ENCODE results near the gene ZNF366. TPM values are rescaled to one million over a fixed set of nuclear protein-coding genes. Genes with fewer than 3 reads are reported as not detected.

ZNF366 gene
- total and polyA plus RNA-seq, 2 donors from 2014 or later, result 0.22 to 8.1 TPM

- TF ChIP-seq CTCF (IDR thresholded peaks at IDR 0.05; ENCODE audit: borderline replicate concordance, extremely low read depth, insufficient read depth), result no peak
- Histone ChIP-seq H3K4me3 (ENCODE audit: low read length in 3 of 3) (no peak overlapping the region), H3K9me3 (ENCODE audit: control insufficient read depth in 2 of 3, insufficient read depth in 1 of 3, low read length in 3 of 3) (no peaks in the 10 kb centered on the region), H3K27me3 (ENCODE audit: control insufficient read depth, insufficient read depth, low read length) (no peaks in the 10 kb centered on the region), H3K9ac (ENCODE audit: low read length in 3 of 3) (no peak overlapping the region), H3K4me1 (ENCODE audit: control insufficient read depth in 2 of 3, insufficient read depth in 2 of 3, low read depth in 1 of 3, low read length in 3 of 3) (peaks cover 0 to 7% (median 3%) of the 10 kb centered on the region in 3 donors), H3K36me3 (ENCODE audit: control insufficient read depth in 2 of 3, insufficient read depth in 3 of 3, low read length in 3 of 3) (no peaks in the 10 kb centered on the region), H3K27ac (ENCODE audit: low read depth in 2 of 2, low read length in 2 of 2) (no peak overlapping the region)
- DNase-seq (no peak), FAIRE-seq (no peak)
- intact Hi-C loops (cut with DNase I), result no loop called here
Measured at GRCh38 chr5:72426019-72426418, 81.2 kb downstream of the ZNF366 start.

GRCh38 chr5:72418271-72418670 is 88.9 kb downstream of the ZNF366 start:
- DNase-seq (no peak), FAIRE-seq (no peak)
- no peak for TF ChIP-seq CTCF (IDR thresholded peaks at IDR 0.05; ENCODE audit: borderline replicate concordance, extremely low read depth, insufficient read depth)
- H3K9ac ChIP-seq (ENCODE audit: low read length in 3 of 3), result no peak overlapping the region
- no peaks in the 10 kb centered on the region for H3K27me3 ChIP-seq (ENCODE audit: control insufficient read depth, insufficient read depth, low read length)
- intact Hi-C loops (cut with DNase I), result no loop called here
- no peaks in the 10 kb centered on the region for H3K4me1 ChIP-seq (ENCODE audit: control insufficient read depth in 2 of 3, insufficient read depth in 2 of 3, low read depth in 1 of 3, low read length in 3 of 3)
- H3K27ac ChIP-seq (ENCODE audit: low read depth in 2 of 2, low read length in 2 of 2), result no peak overlapping the region
- no peaks in the 10 kb centered on the region for H3K36me3 ChIP-seq (ENCODE audit: control insufficient read depth in 2 of 3, insufficient read depth in 3 of 3, low read length in 3 of 3)
- no peak overlapping the region for H3K4me3 ChIP-seq (ENCODE audit: low read length in 3 of 3)
- H3K9me3 ChIP-seq (ENCODE audit: control insufficient read depth in 2 of 3, insufficient read depth in 1 of 3, low read length in 3 of 3), result no peaks in the 10 kb centered on the region

GRCh38 chr5:72417333-72418062 is 89.7 kb downstream of the ZNF366 start:
- DNase-seq (no peak), FAIRE-seq (no peak)
- H3K27me3 ChIP-seq (ENCODE audit: control insufficient read depth, insufficient read depth, low read length), result no peaks in the 10 kb centered on the region
- H3K9ac ChIP-seq (ENCODE audit: low read length in 3 of 3), result no peak overlapping the region
- no peak overlapping the region for H3K27ac ChIP-seq (ENCODE audit: low read depth in 2 of 2, low read length in 2 of 2)
- no peaks in the 10 kb centered on the region for H3K36me3 ChIP-seq (ENCODE audit: control insufficient read depth in 2 of 3, insufficient read depth in 3 of 3, low read length in 3 of 3)
- intact Hi-C loops (cut with DNase I), result no loop called here
- H3K4me3 ChIP-seq (ENCODE audit: low read length in 3 of 3), result no peak overlapping the region
- no peaks in the 10 kb centered on the region for H3K9me3 ChIP-seq (ENCODE audit: control insufficient read depth in 2 of 3, insufficient read depth in 1 of 3, low read length in 3 of 3)
- no peaks in the 10 kb centered on the region for H3K4me1 ChIP-seq (ENCODE audit: control insufficient read depth in 2 of 3, insufficient read depth in 2 of 3, low read depth in 1 of 3, low read length in 3 of 3)
- TF ChIP-seq CTCF (IDR thresholded peaks at IDR 0.05; ENCODE audit: borderline replicate concordance, extremely low read depth, insufficient read depth), result no peak

Data from kidney (tissue), 14 donors.